Measurements from ENCODE around the gene DNAJC6. TPM values are rescaled to one million over a fixed set of nuclear protein-coding genes. Genes with fewer than 3 reads are reported as not detected.
A peak's percentile ranks its signal among the peaks of the same experiment; 100 is the strongest.

DNAJC6 gene
- total and polyA plus RNA-seq, 2 donors from 2014 or later = 2.9 to 5.8 TPM

DNA sequence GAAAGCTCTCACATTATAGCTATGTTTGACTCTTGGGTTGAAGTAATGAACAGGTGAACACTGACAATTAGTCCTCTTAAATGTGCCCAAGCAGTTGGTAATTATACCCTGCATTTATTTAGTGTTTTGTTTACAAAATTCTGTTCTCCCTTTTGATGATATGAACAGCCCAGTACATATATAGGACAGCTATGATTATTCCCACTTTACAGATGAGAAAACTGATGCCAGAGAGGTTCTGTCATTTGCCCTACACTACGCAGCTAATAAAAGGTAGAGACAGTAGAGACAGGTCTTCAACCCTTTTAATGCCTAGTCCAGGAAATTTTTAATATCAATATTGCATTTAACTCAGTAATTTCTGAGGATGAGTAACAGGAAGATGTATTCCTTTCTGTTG is 46.1 kb upstream of the DNAJC6 start:
- DNase-seq (no peak), FAIRE-seq (no peak)
- no peak overlapping the region for H3K4me3 ChIP-seq (ENCODE audit: low read length in 3 of 3)
- H3K9ac ChIP-seq (ENCODE audit: low read length in 3 of 3) = no peak overlapping the region
- no peaks in the 10 kb centered on the region for H3K9me3 ChIP-seq (ENCODE audit: control insufficient read depth in 2 of 3, insufficient read depth in 1 of 3, low read length in 3 of 3)
- intact Hi-C loops (cut with DNase I) = no loop called here
- H3K27me3 ChIP-seq (ENCODE audit: control insufficient read depth, insufficient read depth, low read length) = peaks cover 5% of the 10 kb centered on the region
- TF ChIP-seq, protein P1, sequence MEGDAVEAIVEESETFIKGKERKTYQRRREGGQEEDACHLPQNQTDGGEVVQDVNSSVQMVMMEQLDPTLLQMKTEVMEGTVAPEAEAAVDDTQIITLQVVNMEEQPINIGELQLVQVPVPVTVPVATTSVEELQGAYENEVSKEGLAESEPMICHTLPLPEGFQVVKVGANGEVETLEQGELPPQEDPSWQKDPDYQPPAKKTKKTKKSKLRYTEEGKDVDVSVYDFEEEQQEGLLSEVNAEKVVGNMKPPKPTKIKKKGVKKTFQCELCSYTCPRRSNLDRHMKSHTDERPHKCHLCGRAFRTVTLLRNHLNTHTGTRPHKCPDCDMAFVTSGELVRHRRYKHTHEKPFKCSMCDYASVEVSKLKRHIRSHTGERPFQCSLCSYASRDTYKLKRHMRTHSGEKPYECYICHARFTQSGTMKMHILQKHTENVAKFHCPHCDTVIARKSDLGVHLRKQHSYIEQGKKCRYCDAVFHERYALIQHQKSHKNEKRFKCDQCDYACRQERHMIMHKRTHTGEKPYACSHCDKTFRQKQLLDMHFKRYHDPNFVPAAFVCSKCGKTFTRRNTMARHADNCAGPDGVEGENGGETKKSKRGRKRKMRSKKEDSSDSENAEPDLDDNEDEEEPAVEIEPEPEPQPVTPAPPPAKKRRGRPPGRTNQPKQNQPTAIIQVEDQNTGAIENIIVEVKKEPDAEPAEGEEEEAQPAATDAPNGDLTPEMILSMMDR (IDR thresholded peaks at IDR 0.05; ENCODE audit: borderline replicate concordance, extremely low read depth, insufficient read depth) = no peak
- H3K36me3 ChIP-seq (ENCODE audit: control insufficient read depth in 2 of 3, insufficient read depth in 3 of 3, low read length in 3 of 3) = no peaks in the 10 kb centered on the region
- H3K4me1 ChIP-seq (ENCODE audit: control insufficient read depth in 2 of 3, insufficient read depth in 2 of 3, low read depth in 1 of 3, low read length in 3 of 3) = peaks cover 0 to 3% (median 0%) of the 10 kb centered on the region in 3 donors
- no peak overlapping the region for H3K27ac ChIP-seq (ENCODE audit: low read depth in 2 of 2, low read length in 2 of 2)

DNA sequence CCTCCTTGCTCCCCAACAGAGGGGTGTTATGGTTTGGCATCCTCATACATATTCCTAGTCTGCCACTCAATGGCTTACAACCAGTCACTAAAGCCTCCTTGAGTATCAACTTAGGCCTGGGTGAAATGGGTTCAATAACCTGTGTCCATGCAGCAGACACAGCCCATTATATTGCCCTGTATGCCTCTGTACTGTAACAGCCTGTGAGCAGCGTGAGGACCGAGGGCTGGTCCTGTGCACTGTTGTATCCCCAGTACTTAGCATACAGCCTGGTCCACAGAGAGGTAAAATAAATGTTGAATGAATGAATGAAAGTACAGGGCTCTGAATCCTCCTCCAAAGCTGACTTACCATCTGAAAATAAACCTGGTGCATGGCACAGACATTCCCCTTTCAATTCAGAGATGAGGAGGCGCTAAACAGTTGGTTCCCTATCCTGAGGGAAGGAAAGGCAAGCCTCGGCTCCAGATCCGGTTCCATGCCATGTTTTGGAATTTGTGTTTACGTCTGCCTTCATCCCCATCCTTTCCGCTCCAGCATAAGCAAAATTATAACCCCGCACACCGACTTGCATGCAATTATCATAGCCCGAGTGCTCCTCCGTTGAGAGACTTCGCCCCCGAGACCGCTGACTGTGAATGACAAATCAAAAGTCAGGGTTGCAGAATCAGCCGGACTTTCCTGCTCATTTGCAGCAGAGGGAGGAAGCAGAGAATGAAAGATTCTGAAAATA is 45.0 kb upstream of the DNAJC6 start:
- H3K36me3 ChIP-seq (ENCODE audit: control insufficient read depth in 2 of 3, insufficient read depth in 3 of 3, low read length in 3 of 3) = no peaks in the 10 kb centered on the region
- intact Hi-C loops (cut with DNase I) = no loop called here
- H3K27ac ChIP-seq (ENCODE audit: low read depth in 2 of 2, low read length in 2 of 2) = no peak overlapping the region
- peak overlapping the region in 1 of 3 donors; percentile 15 for H3K9ac ChIP-seq (ENCODE audit: low read length in 3 of 3)
- DNase-seq (peak in 4 of 5 donors; percentile 45 to 72 (median 60)), FAIRE-seq (no peak)
- TF ChIP-seq, protein P1 (IDR thresholded peaks at IDR 0.05; ENCODE audit: borderline replicate concordance, extremely low read depth, insufficient read depth) = no peak
- no peaks in the 10 kb centered on the region for H3K9me3 ChIP-seq (ENCODE audit: control insufficient read depth in 2 of 3, insufficient read depth in 1 of 3, low read length in 3 of 3)
- peaks cover 5% of the 10 kb centered on the region for H3K27me3 ChIP-seq (ENCODE audit: control insufficient read depth, insufficient read depth, low read length)
- peaks cover 0 to 3% (median 0%) of the 10 kb centered on the region in 3 donors for H3K4me1 ChIP-seq (ENCODE audit: control insufficient read depth in 2 of 3, insufficient read depth in 2 of 3, low read depth in 1 of 3, low read length in 3 of 3)
- H3K4me3 ChIP-seq (ENCODE audit: low read length in 3 of 3) = peak overlapping the region; percentile 37 to 63 (median 47)

DNA sequence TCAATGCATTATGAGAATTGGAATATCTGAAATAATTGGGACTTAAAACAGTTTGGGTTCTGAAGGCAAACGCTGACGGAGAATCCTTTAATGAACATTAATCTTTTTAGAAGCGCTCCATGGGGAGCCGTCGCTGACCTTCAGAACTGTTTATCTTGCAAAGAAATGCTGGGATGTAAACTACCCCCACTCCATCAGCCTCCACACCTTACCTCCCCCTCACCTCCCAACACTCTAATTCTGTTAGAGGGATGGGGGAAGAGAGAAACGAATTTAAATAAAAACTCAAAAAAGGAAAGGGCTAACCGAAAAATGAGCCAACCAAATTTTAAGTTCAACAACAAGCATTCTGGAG is 44.1 kb upstream of the DNAJC6 start:
- H3K27me3 ChIP-seq (ENCODE audit: control insufficient read depth, insufficient read depth, low read length) = peaks cover 5% of the 10 kb centered on the region
- H3K4me1 ChIP-seq (ENCODE audit: control insufficient read depth in 2 of 3, insufficient read depth in 2 of 3, low read depth in 1 of 3, low read length in 3 of 3) = peaks cover 0 to 3% (median 0%) of the 10 kb centered on the region in 3 donors
- peak overlapping the region in 1 of 3 donors; percentile 1 for H3K9ac ChIP-seq (ENCODE audit: low read length in 3 of 3)
- DNase-seq (no peak), FAIRE-seq (no peak)
- H3K36me3 ChIP-seq (ENCODE audit: control insufficient read depth in 2 of 3, insufficient read depth in 3 of 3, low read length in 3 of 3) = no peaks in the 10 kb centered on the region
- H3K9me3 ChIP-seq (ENCODE audit: control insufficient read depth in 2 of 3, insufficient read depth in 1 of 3, low read length in 3 of 3) = no peaks in the 10 kb centered on the region
- intact Hi-C loops (cut with DNase I) = no loop called here
- peak overlapping the region in 1 of 2 donors; percentile 7 for H3K27ac ChIP-seq (ENCODE audit: low read depth in 2 of 2, low read length in 2 of 2)
- TF ChIP-seq, protein P1 (IDR thresholded peaks at IDR 0.05; ENCODE audit: borderline replicate concordance, extremely low read depth, insufficient read depth) = no peak
- peak overlapping the region in 2 of 3 donors; percentile 54 to 63 for H3K4me3 ChIP-seq (ENCODE audit: low read length in 3 of 3)
